ENCODE measurements around the gene MTARC2. TPM values are rescaled to one million over a fixed set of nuclear protein-coding genes. Genes with fewer than 3 reads are reported as not detected.

Gene MTARC2
- total and polyA plus RNA-seq, 2 of the 4 experiments (the other 2 are of a cell fraction), result 0.36 to 2.6 TPM

DNA sequence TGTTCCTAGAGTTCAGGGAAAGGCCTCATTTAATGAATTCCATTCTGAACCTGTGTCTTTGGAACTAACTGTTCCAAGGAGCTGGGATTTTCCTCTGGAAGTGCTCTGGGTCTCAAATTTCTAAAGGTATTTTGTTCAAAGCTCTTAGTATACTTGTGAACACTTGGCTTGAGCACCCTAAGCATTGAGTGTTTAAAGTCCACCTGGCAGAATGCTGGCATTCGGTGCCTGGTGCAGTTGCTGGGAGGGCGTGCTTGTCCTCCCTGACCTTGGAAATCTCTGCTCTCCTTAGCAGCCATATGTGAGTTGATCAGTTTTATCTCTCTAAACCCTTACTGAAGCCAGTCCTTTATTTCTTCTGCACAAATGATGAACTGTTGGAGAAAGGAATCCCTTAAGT lies 3.0 kb downstream of the MTARC2 start:
- H3K79me1 ChIP-seq (ENCODE audit: low read depth in 1 of 2, low read length in 2 of 2), result peaks cover 3 to 6% of the 10 kb centered on the region in 2 experiments; a peak in 2 of 4 replicates
- intact Hi-C loops (cut with micrococcal nuclease) (no loop called here), in situ Hi-C loops (cut with MboI; ENCODE audit: low sequenced_read_pairs) (no loop called here), dilution Hi-C loops (cut with HindIII; ENCODE audit: low sequenced_read_pairs, unreplicated experiment) (no loop called here)
- H3K36me3 ChIP-seq (ENCODE audit: control insufficient read depth, insufficient read depth, low read length), result peaks cover 3% of the 10 kb centered on the region; the same call in 1 of the 2 replicates
- H4K8ac ChIP-seq (ENCODE audit: low read depth in 2 of 2, low read length in 2 of 2), result no peak overlapping the region
- H3K27me3 ChIP-seq (ENCODE audit: control insufficient read depth, insufficient read depth, low read length), result no peaks in the 10 kb centered on the region
- H2BK120ac ChIP-seq (ENCODE audit: low read depth, low read length), result no peak overlapping the region
- H2AK5ac ChIP-seq (ENCODE audit: low read depth, low read length), result no peak overlapping the region
- no peaks in the 10 kb centered on the region; the same call in 1 of the 2 replicates for H3K9me1 ChIP-seq (ENCODE audit: insufficient read depth, low read length)
- POLR2A ChIA-PET (ENCODE audit: unreplicated experiment), result no interaction called here
- no peak overlapping the region for H2AFZ ChIP-seq (replicated peaks; ENCODE audit: low read length, poor library complexity)
- no peak overlapping the region for H3K4me2 ChIP-seq (ENCODE audit: low read depth, low read length)
- H3K4me3 ChIP-seq (ENCODE audit: insufficient read depth, low read depth, low read length), result no peak overlapping the region
- no peak overlapping the region for H3K4ac ChIP-seq (ENCODE audit: low read depth, low read length)
- peaks cover 2% of the 10 kb centered on the region; the same call in 1 of the 2 replicates for H3K4me1 ChIP-seq (ENCODE audit: control insufficient read depth, insufficient read depth, low read length)
- no peak overlapping the region for H3K27ac ChIP-seq (ENCODE audit: insufficient read depth, low read length)
- H2BK20ac ChIP-seq (ENCODE audit: low read depth, low read length), result no peak overlapping the region
- H3K9me3 ChIP-seq (ENCODE audit: control insufficient read depth, insufficient read depth, low read length), result no peaks in the 10 kb centered on the region
- H3K14ac ChIP-seq (replicated peaks; ENCODE audit: low read depth, low read length), result no peak overlapping the region
- no peak overlapping the region for H4K5ac ChIP-seq (ENCODE audit: low read depth, low read length)
- no peak overlapping the region for H3K18ac ChIP-seq (ENCODE audit: low read depth, low read length)
- 40% methylated on average over 1 of the region's 2 CpGs; no CpG with 5 or more reads in 1 of the 2 experiments for WGBS, 2 experiments (ENCODE audit: extremely low coverage in 2 of 2, insufficient read length in 1 of 2)
- no peaks in the 10 kb centered on the region for H4K20me1 ChIP-seq (ENCODE audit: insufficient read depth, low read length)
- ATAC-seq (ENCODE audit: low read depth), result no peak
- BruUV-seq (replicated peaks), result no TSS peak
- H2BK15ac ChIP-seq (ENCODE audit: low read depth, low read length), result no peak overlapping the region
- no peak overlapping the region for H3K23ac ChIP-seq (ENCODE audit: low read depth, low read length)
- no peak for TF ChIP-seq POLR2A (IDR thresholded peaks at IDR 0.05; ENCODE audit: low read depth, low read length)
- no peak for TF ChIP-seq MAFK (IDR thresholded peaks at IDR 0.05; ENCODE audit: low read depth, low read length)
- TF ChIP-seq, protein P1, sequence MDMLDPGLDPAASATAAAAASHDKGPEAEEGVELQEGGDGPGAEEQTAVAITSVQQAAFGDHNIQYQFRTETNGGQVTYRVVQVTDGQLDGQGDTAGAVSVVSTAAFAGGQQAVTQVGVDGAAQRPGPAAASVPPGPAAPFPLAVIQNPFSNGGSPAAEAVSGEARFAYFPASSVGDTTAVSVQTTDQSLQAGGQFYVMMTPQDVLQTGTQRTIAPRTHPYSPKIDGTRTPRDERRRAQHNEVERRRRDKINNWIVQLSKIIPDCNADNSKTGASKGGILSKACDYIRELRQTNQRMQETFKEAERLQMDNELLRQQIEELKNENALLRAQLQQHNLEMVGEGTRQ (IDR thresholded peaks at IDR 0.05; ENCODE audit: low read depth, low read length), result no peak
- TF ChIP-seq CEBPB (IDR thresholded peaks at IDR 0.05; ENCODE audit: low read depth, low read length), result no peak
- TF ChIP-seq CTCF (conservative IDR thresholded peaks at IDR 0.05; ENCODE audit: low read depth, low read length), result no peak
- no peak overlapping the region for H2AK9ac ChIP-seq (replicated peaks; ENCODE audit: low read depth, low read length, poor library complexity)
- H3K9ac ChIP-seq (ENCODE audit: low read depth, low read length), result no peak overlapping the region
- no peak overlapping the region for H3K56ac ChIP-seq (ENCODE audit: extremely low read depth, insufficient read depth, low read length)
- CTCF ChIA-PET, result no interaction called here
- H2BK5ac ChIP-seq (ENCODE audit: low read depth, low read length, poor library complexity, severe bottlenecking), result no peak overlapping the region
- DNase-seq, result no peak
- no peak overlapping the region for H4K91ac ChIP-seq (ENCODE audit: insufficient read depth, low read depth, low read length)
